ENCODE results near the gene UBL4A.

UBL4A gene

DNA sequence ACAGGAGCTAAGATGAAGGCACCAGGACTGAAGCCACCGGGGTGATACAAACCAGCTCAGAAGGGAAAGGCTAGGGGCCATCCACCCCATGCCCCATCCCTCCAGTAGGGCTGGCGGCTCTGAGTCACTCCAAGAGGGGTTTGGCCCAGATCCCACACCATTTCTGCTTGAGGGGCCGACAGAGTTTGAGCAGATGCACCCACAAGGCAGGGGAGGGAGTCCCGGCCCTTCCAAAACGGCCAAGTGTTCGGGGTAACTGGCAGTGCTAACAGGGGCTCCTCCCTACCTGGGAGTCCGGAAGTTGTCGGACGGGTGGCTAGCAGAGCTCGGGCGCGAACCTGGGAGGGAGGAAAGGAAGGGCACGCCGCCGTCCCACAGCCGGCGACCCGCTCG is 3.6 kb upstream of the UBL4A start:
- no peak for TF ChIP-seq CSRNP3 (CRISPR knock-in tag; IDR thresholded peaks at IDR 0.05)
- no peak for TF ChIP-seq PPARA (CRISPR knock-in tag; IDR thresholded peaks at IDR 0.05; ENCODE audit: borderline replicate concordance)
- TF ChIP-seq ZNF70 (CRISPR knock-in tag; IDR thresholded peaks at IDR 0.05) = no peak
- no peak for TF ChIP-seq ZFP3 (CRISPR knock-in tag; IDR thresholded peaks at IDR 0.05)
- no peak for TF ChIP-seq RARB (CRISPR knock-in tag; IDR thresholded peaks at IDR 0.05)
- TF ChIP-seq ARNTL (CRISPR knock-in tag; IDR thresholded peaks at IDR 0.05; ENCODE audit: borderline replicate concordance, low read depth) = no peak
- no peak for TF ChIP-seq ZFP30 (CRISPR knock-in tag; IDR thresholded peaks at IDR 0.05)
- TF ChIP-seq BACH2 (CRISPR knock-in tag; IDR thresholded peaks at IDR 0.05; ENCODE audit: borderline replicate concordance) = no peak
- TF ChIP-seq GLIS3 (CRISPR knock-in tag; IDR thresholded peaks at IDR 0.05) = no peak
- peak; percentile 13 for ATAC-seq

GRCh38 chrX:154489182-154489581 is 2.8 kb upstream of the UBL4A start:
- TF ChIP-seq PPARA (CRISPR knock-in tag; IDR thresholded peaks at IDR 0.05; ENCODE audit: borderline replicate concordance) (no peak), ISL1 (CRISPR knock-in tag; IDR thresholded peaks at IDR 0.05) (no peak), ZC3H10 (CRISPR knock-in tag; IDR thresholded peaks at IDR 0.05) (no peak), SNAI2 (CRISPR knock-in tag; IDR thresholded peaks at IDR 0.05) (no peak), ESRRG (CRISPR knock-in tag; IDR thresholded peaks at IDR 0.05) (no peak), BACH2 (CRISPR knock-in tag; IDR thresholded peaks at IDR 0.05; ENCODE audit: borderline replicate concordance) (no peak), ZNF565 (CRISPR knock-in tag; conservative IDR thresholded peaks at IDR 0.05; ENCODE audit: low read depth) (no peak)
- TF ChIP-seq, protein P1, sequence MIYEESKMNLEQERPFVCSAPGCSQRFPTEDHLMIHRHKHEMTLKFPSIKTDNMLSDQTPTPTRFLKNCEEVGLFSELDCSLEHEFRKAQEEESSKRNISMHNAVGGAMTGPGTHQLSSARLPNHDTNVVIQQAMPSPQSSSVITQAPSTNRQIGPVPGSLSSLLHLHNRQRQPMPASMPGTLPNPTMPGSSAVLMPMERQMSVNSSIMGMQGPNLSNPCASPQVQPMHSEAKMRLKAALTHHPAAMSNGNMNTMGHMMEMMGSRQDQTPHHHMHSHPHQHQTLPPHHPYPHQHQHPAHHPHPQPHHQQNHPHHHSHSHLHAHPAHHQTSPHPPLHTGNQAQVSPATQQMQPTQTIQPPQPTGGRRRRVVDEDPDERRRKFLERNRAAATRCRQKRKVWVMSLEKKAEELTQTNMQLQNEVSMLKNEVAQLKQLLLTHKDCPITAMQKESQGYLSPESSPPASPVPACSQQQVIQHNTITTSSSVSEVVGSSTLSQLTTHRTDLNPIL (CRISPR knock-in tag; IDR thresholded peaks at IDR 0.05; ENCODE audit: low read depth) = no peak
- ATAC-seq = no peak

DNA sequence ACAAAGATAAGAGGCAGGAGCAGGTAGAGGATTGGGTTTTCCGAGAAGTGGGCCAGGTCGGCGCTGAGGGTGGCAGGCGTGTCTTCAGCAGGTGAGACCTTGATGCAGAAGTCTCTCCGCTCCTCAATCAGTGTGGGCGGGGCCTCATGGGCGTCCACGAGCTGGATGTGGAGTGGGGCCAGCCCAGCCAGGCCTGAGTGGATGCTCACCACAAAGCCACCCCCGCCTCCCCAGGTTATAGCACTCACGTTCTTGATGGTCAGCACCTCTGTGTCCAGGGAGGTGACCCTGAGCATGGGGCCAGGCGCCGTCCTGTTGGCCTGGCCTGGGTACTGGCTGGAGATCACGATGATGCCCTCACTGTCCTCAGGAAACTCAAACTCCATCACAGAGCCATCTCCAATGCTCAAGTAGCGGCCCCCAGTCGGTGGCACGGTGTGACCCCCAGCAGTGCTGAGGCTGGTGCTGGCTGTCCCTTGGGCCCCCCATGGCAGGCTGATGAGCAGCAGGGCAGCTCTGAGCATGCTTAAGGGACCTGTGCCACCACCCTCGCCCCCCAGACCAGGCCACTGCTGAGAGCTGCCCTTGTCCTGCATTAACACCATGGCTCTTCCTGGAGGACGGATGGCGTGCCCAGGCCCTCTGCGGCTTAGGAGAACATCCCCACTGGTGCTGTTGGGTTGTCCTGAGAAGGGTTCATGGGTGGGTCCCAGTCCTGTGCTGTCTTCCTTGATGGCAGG is 2.1 kb upstream of the UBL4A start:
- TF ChIP-seq ZNF8 (CRISPR knock-in tag; IDR thresholded peaks at IDR 0.05) (no peak), CSDC2 (CRISPR knock-in tag; IDR thresholded peaks at IDR 0.05) (no peak)
- ATAC-seq = no peak

DNA sequence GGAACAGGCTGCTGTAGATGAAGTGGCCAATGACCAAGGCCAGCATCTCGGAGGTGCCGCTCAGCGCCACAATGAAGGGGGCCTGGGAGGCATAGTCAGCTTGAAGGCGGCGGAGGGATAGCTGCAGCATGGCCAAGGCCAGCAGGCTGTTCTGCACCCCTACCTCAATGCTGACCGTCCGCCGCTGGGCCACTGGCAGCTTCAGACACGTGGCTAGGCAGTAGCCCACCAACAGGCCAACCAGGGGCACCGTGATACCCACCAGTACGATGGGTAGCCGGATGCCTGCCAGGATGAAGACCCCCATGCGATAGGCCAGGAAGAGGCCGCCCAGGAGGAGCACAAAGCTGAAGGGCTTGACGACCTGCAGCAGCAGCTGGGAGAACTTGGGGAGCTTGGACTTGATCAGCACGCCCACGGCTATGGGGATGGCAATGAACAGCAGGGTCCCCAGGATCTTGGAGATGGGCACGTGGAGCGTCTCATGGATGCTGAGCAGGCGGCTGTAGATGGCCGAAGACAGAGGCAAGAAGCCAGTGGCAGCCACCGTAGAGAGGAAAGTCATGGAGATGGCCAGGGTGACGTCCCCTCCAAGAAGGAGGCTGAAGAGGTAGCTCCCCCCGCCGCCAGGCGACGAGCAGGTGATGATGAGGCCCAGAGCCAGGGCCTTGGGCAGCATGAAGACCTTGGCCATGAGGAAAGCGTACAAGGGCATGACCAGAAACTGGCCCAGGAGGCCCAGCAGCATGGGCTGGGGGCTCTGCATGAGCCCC is 1.3 kb upstream of the UBL4A start:
- TF ChIP-seq ZNF8 (CRISPR knock-in tag; IDR thresholded peaks at IDR 0.05) (no peak), ZFP3 (CRISPR knock-in tag; IDR thresholded peaks at IDR 0.05) (no peak), CSDC2 (CRISPR knock-in tag; IDR thresholded peaks at IDR 0.05) (no peak), OSR1 (CRISPR knock-in tag; IDR thresholded peaks at IDR 0.05) (no peak), ZFP30 (CRISPR knock-in tag; IDR thresholded peaks at IDR 0.05) (no peak), ESRRG (CRISPR knock-in tag; IDR thresholded peaks at IDR 0.05) (no peak), POU6F1 (CRISPR knock-in tag; IDR thresholded peaks at IDR 0.05; ENCODE audit: borderline replicate concordance, low read depth) (no peak), CSRNP3 (CRISPR knock-in tag; IDR thresholded peaks at IDR 0.05) (no peak), BACH2 (CRISPR knock-in tag; IDR thresholded peaks at IDR 0.05; ENCODE audit: borderline replicate concordance) (no peak), SNAI2 (CRISPR knock-in tag; IDR thresholded peaks at IDR 0.05) (no peak), TCF4 (CRISPR knock-in tag; IDR thresholded peaks at IDR 0.05; ENCODE audit: borderline replicate concordance) (no peak)
- TF ChIP-seq, protein P1 (CRISPR knock-in tag; IDR thresholded peaks at IDR 0.05; ENCODE audit: low read depth) = no peak
- ATAC-seq = no peak

All from SK-N-SH treated with all-trans-retinoic acid at 6 μM for 48 hours (cell line).